ENCODE measurements around the gene IGSF11. TPM values are rescaled to one million over a fixed set of nuclear protein-coding genes. Genes with fewer than 3 reads are reported as not detected.

Gene IGSF11
- polyA plus RNA-seq, 1 donor = 1.9 TPM

- WGBS (ENCODE audit: insufficient coverage, low lambda C conversion rate) = 52% methylated on average over 8 of the region's 14 CpGs
- H3K27ac ChIP-seq (ENCODE audit: low read length) = no peak overlapping the region
Measured at GRCh38 chr3:119033393-119034255, 1.0 kb downstream of the IGSF11 start.

DNA sequence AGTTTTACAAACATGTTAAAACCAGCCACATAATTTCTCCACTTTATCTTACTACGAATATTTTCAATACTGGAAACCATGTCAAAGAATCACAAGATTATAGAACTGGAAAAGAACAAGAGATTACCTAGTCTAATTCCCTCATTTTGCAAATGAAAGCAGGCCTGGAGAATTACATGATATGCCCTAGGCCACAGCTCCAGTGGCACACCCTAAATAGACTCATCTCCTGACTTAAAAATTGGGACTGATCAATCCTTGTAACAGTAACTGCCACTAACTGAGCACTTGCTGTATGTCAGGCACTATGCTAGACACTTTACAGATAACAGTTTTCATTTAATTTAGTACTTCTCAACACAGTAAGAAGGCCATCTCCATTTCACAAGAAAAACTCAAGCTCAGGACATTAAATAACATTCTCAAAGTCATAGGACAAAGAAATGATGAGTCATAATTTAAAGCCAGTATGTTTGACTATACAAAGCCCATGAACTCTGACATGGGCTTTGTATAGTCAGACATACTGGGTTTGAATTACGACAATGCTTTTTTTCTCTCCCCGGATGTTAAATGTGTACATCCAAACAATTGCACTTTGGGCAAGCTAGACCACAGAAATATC lies 9.4 kb downstream of the IGSF11 start:
- WGBS (ENCODE audit: insufficient coverage, low lambda C conversion rate) = 83% methylated on average over 2 of the region's 3 CpGs
- Histone ChIP-seq H3K4me3 (ENCODE audit: low read length) (no peak overlapping the region), H3K4me1 (ENCODE audit: control insufficient read depth, insufficient read depth, low read length) (no peaks in the 10 kb centered on the region), H3K27me3 (ENCODE audit: control insufficient read depth, insufficient read depth, low read length) (no peaks in the 10 kb centered on the region), H3K27ac (ENCODE audit: low read length) (no peak overlapping the region), H3K36me3 (ENCODE audit: control insufficient read depth, insufficient read depth, low read length) (no peaks in the 10 kb centered on the region), H3K9me3 (ENCODE audit: control insufficient read depth, low read depth, low read length) (no peaks in the 10 kb centered on the region)
- DNase-seq = no peak

More at GRCh38 chr3:119033393-119034255, 1.0 kb downstream of the IGSF11 start:
- DNase-seq = no peak
- peaks cover 40% of the 10 kb centered on the region for H3K27me3 ChIP-seq (ENCODE audit: control insufficient read depth, insufficient read depth, low read length)
- peak overlapping the region; percentile 49 for H3K4me3 ChIP-seq (ENCODE audit: low read length)
- no peaks in the 10 kb centered on the region for H3K36me3 ChIP-seq (ENCODE audit: control insufficient read depth, insufficient read depth, low read length)
- H3K4me1 ChIP-seq (ENCODE audit: control insufficient read depth, insufficient read depth, low read length) = no peaks in the 10 kb centered on the region
- no peaks in the 10 kb centered on the region for H3K9me3 ChIP-seq (ENCODE audit: control insufficient read depth, low read depth, low read length)

GRCh38 chr3:119019767-119020518 lies 14.7 kb downstream of the IGSF11 start:
- no peak overlapping the region for H3K4me3 ChIP-seq (ENCODE audit: low read length)
- no CpG with 5 or more reads among the region's 4 CpGs for WGBS (ENCODE audit: insufficient coverage, low lambda C conversion rate)
- no peaks in the 10 kb centered on the region for H3K27me3 ChIP-seq (ENCODE audit: control insufficient read depth, insufficient read depth, low read length)
- H3K36me3 ChIP-seq (ENCODE audit: control insufficient read depth, insufficient read depth, low read length) = no peaks in the 10 kb centered on the region
- no peak overlapping the region for H3K27ac ChIP-seq (ENCODE audit: low read length)
- H3K4me1 ChIP-seq (ENCODE audit: control insufficient read depth, insufficient read depth, low read length) = no peaks in the 10 kb centered on the region
- DNase-seq = no peak
- H3K9me3 ChIP-seq (ENCODE audit: control insufficient read depth, low read depth, low read length) = no peaks in the 10 kb centered on the region

GRCh38 chr3:119018690-119019463 lies 15.8 kb downstream of the IGSF11 start:
- no peak for DNase-seq
- no peaks in the 10 kb centered on the region for H3K36me3 ChIP-seq (ENCODE audit: control insufficient read depth, insufficient read depth, low read length)
- no peaks in the 10 kb centered on the region for H3K4me1 ChIP-seq (ENCODE audit: control insufficient read depth, insufficient read depth, low read length)
- no peak overlapping the region for H3K27ac ChIP-seq (ENCODE audit: low read length)
- no peaks in the 10 kb centered on the region for H3K27me3 ChIP-seq (ENCODE audit: control insufficient read depth, insufficient read depth, low read length)
- 100% methylated on average over 1 of the region's 1 CpG for WGBS (ENCODE audit: insufficient coverage, low lambda C conversion rate)
- no peaks in the 10 kb centered on the region for H3K9me3 ChIP-seq (ENCODE audit: control insufficient read depth, low read depth, low read length)
- H3K4me3 ChIP-seq (ENCODE audit: low read length) = no peak overlapping the region

GRCh38 chr3:119015942-119016341 lies 18.7 kb downstream of the IGSF11 start:
- H3K4me3 ChIP-seq (ENCODE audit: low read length) = no peak overlapping the region
- H3K4me1 ChIP-seq (ENCODE audit: control insufficient read depth, insufficient read depth, low read length) = no peaks in the 10 kb centered on the region
- no peaks in the 10 kb centered on the region for H3K27me3 ChIP-seq (ENCODE audit: control insufficient read depth, insufficient read depth, low read length)
- H3K27ac ChIP-seq (ENCODE audit: low read length) = no peak overlapping the region
- no peaks in the 10 kb centered on the region for H3K9me3 ChIP-seq (ENCODE audit: control insufficient read depth, low read depth, low read length)
- 100% methylated on average over 1 of the region's 2 CpGs for WGBS (ENCODE audit: insufficient coverage, low lambda C conversion rate)
- no peak for DNase-seq
- H3K36me3 ChIP-seq (ENCODE audit: control insufficient read depth, insufficient read depth, low read length) = no peaks in the 10 kb centered on the region

- Histone ChIP-seq H3K27ac (ENCODE audit: low read length) (no peak overlapping the region), H3K4me3 (ENCODE audit: low read length) (no peak overlapping the region), H3K36me3 (ENCODE audit: control insufficient read depth, insufficient read depth, low read length) (no peaks in the 10 kb centered on the region), H3K27me3 (ENCODE audit: control insufficient read depth, insufficient read depth, low read length) (no peaks in the 10 kb centered on the region), H3K4me1 (ENCODE audit: control insufficient read depth, insufficient read depth, low read length) (no peaks in the 10 kb centered on the region), H3K9me3 (ENCODE audit: control insufficient read depth, low read depth, low read length) (no peaks in the 10 kb centered on the region)
- no CpG with 5 or more reads among the region's 3 CpGs for WGBS (ENCODE audit: insufficient coverage, low lambda C conversion rate)
- no peak for DNase-seq
Measured at GRCh38 chr3:119013951-119014350, 20.7 kb downstream of the IGSF11 start.

GRCh38 chr3:119011528-119011927 lies 23.1 kb downstream of the IGSF11 start:
- Histone ChIP-seq H3K4me3 (ENCODE audit: low read length) (no peak overlapping the region), H3K27ac (ENCODE audit: low read length) (no peak overlapping the region), H3K27me3 (ENCODE audit: control insufficient read depth, insufficient read depth, low read length) (no peaks in the 10 kb centered on the region), H3K36me3 (ENCODE audit: control insufficient read depth, insufficient read depth, low read length) (no peaks in the 10 kb centered on the region), H3K4me1 (ENCODE audit: control insufficient read depth, insufficient read depth, low read length) (no peaks in the 10 kb centered on the region), H3K9me3 (ENCODE audit: control insufficient read depth, low read depth, low read length) (no peaks in the 10 kb centered on the region)
- WGBS (ENCODE audit: insufficient coverage, low lambda C conversion rate) = no CpG with 5 or more reads among the region's 1 CpG
- no peak for DNase-seq

GRCh38 chr3:118997190-118997589 lies 37.5 kb downstream of the IGSF11 start:
- Histone ChIP-seq H3K9me3 (ENCODE audit: control insufficient read depth, low read depth, low read length) (no peaks in the 10 kb centered on the region), H3K27ac (ENCODE audit: low read length) (no peak overlapping the region), H3K4me3 (ENCODE audit: low read length) (no peak overlapping the region), H3K4me1 (ENCODE audit: control insufficient read depth, insufficient read depth, low read length) (no peaks in the 10 kb centered on the region), H3K27me3 (ENCODE audit: control insufficient read depth, insufficient read depth, low read length) (no peaks in the 10 kb centered on the region), H3K36me3 (ENCODE audit: control insufficient read depth, insufficient read depth, low read length) (no peaks in the 10 kb centered on the region)
- DNase-seq = no peak
- no CpG with 5 or more reads among the region's 2 CpGs for WGBS (ENCODE audit: insufficient coverage, low lambda C conversion rate)

DNA sequence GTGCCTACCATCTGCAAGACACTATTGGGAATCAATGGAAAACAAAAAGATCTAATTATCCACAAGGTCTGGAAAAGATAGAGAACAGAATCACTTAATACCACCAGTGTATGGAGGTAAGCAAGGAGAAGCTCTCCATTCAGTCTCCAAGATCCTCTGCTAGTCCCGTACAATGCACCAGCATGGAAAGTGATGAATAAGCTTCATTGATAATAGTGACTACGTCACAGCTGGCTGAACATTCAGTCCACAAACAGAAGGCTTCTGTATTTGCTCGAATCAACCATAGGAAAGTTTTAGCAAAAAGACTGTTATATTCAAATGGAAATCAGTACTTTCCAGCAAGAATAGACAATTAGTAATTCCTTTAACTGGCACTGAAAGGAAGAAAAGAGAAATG lies 42.9 kb downstream of the IGSF11 start:
- no peak overlapping the region for H3K27ac ChIP-seq (ENCODE audit: low read length)
- no peak overlapping the region for H3K4me3 ChIP-seq (ENCODE audit: low read length)
- peak in 1 of 2 donors; percentile 8 for DNase-seq

More for the DNA sequence above, 42.9 kb downstream of the IGSF11 start:
- Histone ChIP-seq H3K9me3 (ENCODE audit: control insufficient read depth, low read depth, low read length) (no peaks in the 10 kb centered on the region), H3K4me1 (ENCODE audit: control insufficient read depth, insufficient read depth, low read length) (no peaks in the 10 kb centered on the region), H3K27me3 (ENCODE audit: control insufficient read depth, insufficient read depth, low read length) (no peaks in the 10 kb centered on the region), H3K36me3 (ENCODE audit: control insufficient read depth, insufficient read depth, low read length) (no peaks in the 10 kb centered on the region)
- WGBS (ENCODE audit: insufficient coverage, low lambda C conversion rate) = 80% methylated on average over 1 of the region's 3 CpGs
